Loucy (cell line): ENCODE data around the gene SETD3.

Experiments used
- CTCF ChIP-seq: fragments of 200-600 bp; sonication (generic); conservative IDR thresholded peaks from 2 replicates; pipeline ENCODE4 v1.5.1; 2014; ENCODE audit warnings: mild to moderate bottlenecking, antibody characterized with exemption, low read length
- EZH2phosphoT487 ChIP-seq: fragments of 200-600 bp; IDR thresholded peaks from 2 replicates; pipeline ENCODE4 v1.6.1; 2018; ENCODE audit warnings: antibody characterized with exemption, mild to moderate bottlenecking, moderate library complexity, borderline replicate concordance

- TF ChIP-seq CTCF (no peak), EZH2phosphoT487 (no peak)
Measured at GRCh38 chr14:99413172-99413571, 67.5 kb downstream of the SETD3 start.
